SK-N-MC (cell line): ENCODE data around the gene DNAJC7.

Experiments
- DNase-seq: peaks from one replicate; pipeline ENCODE4 v3.0.0-alpha.2; 2011; ENCODE audit warnings: low read depth, low spot score
- H3K27ac ChIP-seq: fragments of 200-600 bp; sonication (generic); 2 replicates; pipeline ENCODE4 v1.5.1; 2016; ENCODE audit warnings: mixed run types
- H3K36me3 ChIP-seq: fragments of 200-600 bp; sonication (generic); 2 replicates; pipeline ENCODE4 v1.6.1; 2017; ENCODE audit warnings: antibody characterized with exemption, low read length, mixed read lengths; ENCODE audit not compliant: insufficient read depth
- H3K4me3 ChIP-seq: fragments of 200-600 bp; sonication (generic); 2 replicates; pipeline ENCODE4 v1.5.1; 2016
- H3K9ac ChIP-seq: fragments of 200-600 bp; sonication (generic); 2 replicates; pipeline ENCODE4 v1.8.0; 2017; ENCODE audit warnings: mixed run types, mixed read lengths; ENCODE audit not compliant: insufficient read length
- H3K9me3 ChIP-seq: fragments of 200-600 bp; sonication (generic); 2 replicates; pipeline ENCODE4 v1.6.1; 2017; ENCODE audit warnings: low read depth, mild to moderate bottlenecking, antibody characterized with exemption, low read length, moderate library complexity, mixed read lengths
- EZH2 ChIP-seq: fragments of 200-600 bp; sonication (generic); IDR thresholded peaks from one replicate; pipeline ENCODE4 v1.6.1; 2017; ENCODE audit warnings: antibody characterized with exemption
- FOXP2 ChIP-seq: optimal IDR thresholded peaks from 2 replicates; pipeline ENCODE3; 2011; ENCODE audit warnings: mild to moderate bottlenecking, moderate library complexity; ENCODE audit not compliant: insufficient read depth; ENCODE audit errors: extremely low read length, control extremely low read depth
- POLR2AphosphoS5 ChIP-seq: IDR thresholded peaks from 2 replicates; pipeline ENCODE4 v1.6.1; 2012; ENCODE audit warnings: mild to moderate bottlenecking, low read depth, low read length, borderline replicate concordance

DNAJC7 gene

GRCh38 chr17:41968676-41969075 lies 48.6 kb downstream of the DNAJC7 start:
- TF ChIP-seq FOXP2: no peak
- no peak for TF ChIP-seq EZH2
- TF ChIP-seq POLR2AphosphoS5: no peak; the same call in 1 of the 2 replicates
- no peak for DNase-seq
- Histone ChIP-seq H3K36me3 (peaks cover 50% of the 10 kb centered on the region), H3K9ac (no peak overlapping the region), H3K4me3 (no peak overlapping the region), H3K27ac (peak overlapping the region; percentile 30; the same call in 1 of the 2 replicates), H3K9me3 (no peaks in the 10 kb centered on the region)

- Histone ChIP-seq H3K36me3 (peaks cover 44% of the 10 kb centered on the region), H3K4me3 (peak overlapping the region; percentile 98), H3K9ac (peak overlapping the region; percentile 96), H3K9me3 (no peaks in the 10 kb centered on the region), H3K27ac (peak overlapping the region; percentile 79)
- no peak for DNase-seq
- TF ChIP-seq FOXP2 (no peak), POLR2AphosphoS5 (no peak), EZH2 (no peak)
Measured at GRCh38 chr17:41967921-41968578, 49.2 kb downstream of the DNAJC7 start.

GRCh38 chr17:41967141-41967920 lies 49.9 kb downstream of the DNAJC7 start:
- no peak for DNase-seq
- H3K36me3 ChIP-seq: peaks cover 37% of the 10 kb centered on the region; the same call in 1 of the 2 replicates
- TF ChIP-seq POLR2AphosphoS5 (no peak), FOXP2 (no peak), EZH2 (no peak)
- peak overlapping the region; percentile 98 for H3K4me3 ChIP-seq
- H3K27ac ChIP-seq: peak overlapping the region; percentile 79
- no peaks in the 10 kb centered on the region for H3K9me3 ChIP-seq
- peak overlapping the region; percentile 96 for H3K9ac ChIP-seq

- no peak for DNase-seq
Measured at GRCh38 chr17:41966463-41967140, 50.6 kb downstream of the DNAJC7 start, which contains the start of gene CNP. Gene CNP, plus strand, starts transcription at chr17:41966795. Its CDS starts 90 bp downstream, at chr17:41966885.

GRCh38 chr17:41965694-41966462 lies 51.4 kb downstream of the DNAJC7 start:
- H3K9ac ChIP-seq: peak overlapping the region; percentile 96
- peak overlapping the region; percentile 79 for H3K27ac ChIP-seq
- TF ChIP-seq POLR2AphosphoS5: no peak; the same call in 1 of the 2 replicates
- TF ChIP-seq EZH2: no peak
- no peak for TF ChIP-seq FOXP2
- no peaks in the 10 kb centered on the region for H3K9me3 ChIP-seq
- peaks cover 28% of the 10 kb centered on the region; the same call in 1 of the 2 replicates for H3K36me3 ChIP-seq
- no peak for DNase-seq
- H3K4me3 ChIP-seq: peak overlapping the region; percentile 98

More at GRCh38 chr17:41966463-41967140, 50.6 kb downstream of the DNAJC7 start, which contains the start of gene CNP:
- TF ChIP-seq EZH2 (no peak), POLR2AphosphoS5 (peak; percentile 83), FOXP2 (no peak)
- Histone ChIP-seq H3K9me3 (no peaks in the 10 kb centered on the region), H3K36me3 (peaks cover 30% of the 10 kb centered on the region; the same call in 1 of the 2 replicates), H3K4me3 (peak within 1 kb of the TSS; percentile 98), H3K9ac (peak within 1 kb of the TSS; percentile 96), H3K27ac (peak within 1 kb of the TSS; percentile 79)

- Histone ChIP-seq H3K27ac (no peak overlapping the region), H3K36me3 (peaks cover 2% of the 10 kb centered on the region; the same call in 1 of the 2 replicates), H3K9ac (no peak overlapping the region), H3K4me3 (no peak overlapping the region), H3K9me3 (no peaks in the 10 kb centered on the region)
- TF ChIP-seq EZH2 (no peak), FOXP2 (no peak), POLR2AphosphoS5 (no peak)
- DNase-seq: no peak
Measured at GRCh38 chr17:41962768-41963434, 54.3 kb downstream of the DNAJC7 start.

- H3K27ac ChIP-seq: no peak overlapping the region
- no peak for DNase-seq
- TF ChIP-seq EZH2: no peak
- no peak for TF ChIP-seq FOXP2
- TF ChIP-seq POLR2AphosphoS5: no peak
- H3K36me3 ChIP-seq: no peaks in the 10 kb centered on the region
- no peaks in the 10 kb centered on the region for H3K9me3 ChIP-seq
- no peak overlapping the region for H3K9ac ChIP-seq
- H3K4me3 ChIP-seq: no peak overlapping the region
Measured at GRCh38 chr17:41962111-41962510, 55.1 kb downstream of the DNAJC7 start.
